Stomach (tissue), 9 donors: ENCODE measurements around the gene ARID5B. TPM values are rescaled to one million over a fixed set of nuclear protein-coding genes. Genes with fewer than 3 reads are reported as not detected.
"Not testable (repeated sequence)": the region's sequence is repeated elsewhere in the genome, so short reads cannot be mapped to it uniquely, and the experiment has no call there.

Source experiments
- DNase-seq, 2 donors: peaks; one replicate each; pipeline versions ENCODE4 v3.0.0 to v3.0.0-alpha.2; 2013 to 2019
- H3K27ac ChIP-seq, 5 donors: fragments of 200-600 bp in 4 of 5; sonication (generic) in 4 of 5; one replicate each; pipeline ENCODE4 v1.5.1; 2013 to 2019; ENCODE audit warnings: mild to moderate bottlenecking in 1 of 5, moderate library complexity in 1 of 5
- H3K27me3 ChIP-seq, 3 donors: fragments of 200-600 bp; sonication (generic); one replicate each; pipeline ENCODE4 v1.5.1; 2017 to 2019; ENCODE audit warnings: mixed run types in 1 of 3
- H3K36me3 ChIP-seq, 4 donors: fragments of 200-600 bp; sonication (generic); 1 replicate in 3 of 4; 2 replicates in 1 of 4; pipeline ENCODE4 v1.5.1; 2016 to 2019
- H3K4me1 ChIP-seq, 4 donors: fragments of 200-600 bp; sonication (generic); one replicate each; pipeline ENCODE4 v1.5.1; 2016 to 2019
- H3K4me3 ChIP-seq, 4 donors: fragments of 200-600 bp; sonication (generic) in 3 of 4; one replicate each; pipeline ENCODE4 v1.5.1; 2016 to 2019; ENCODE audit warnings: mild to moderate bottlenecking in 1 of 4
- H3K9me3 ChIP-seq, 4 donors: fragments of 200-600 bp; sonication (generic); one replicate each; pipeline ENCODE4 v1.5.1; 2016 to 2019
- CTCF ChIP-seq, 7 experiments: fragments of 450-650 bp in 4 of 7; fragments of 200-600 bp in 3 of 7; sonication (generic) in 3 of 7; IDR thresholded peaks; one replicate each; pipeline ENCODE4 v1.5.1; 2016 to 2019; ENCODE audit warnings: antibody characterized with exemption in 7 of 7, control low read depth in 2 of 7, mild to moderate bottlenecking in 1 of 7
- EP300 ChIP-seq: sonication (generic); formaldehyde crosslinking; IDR thresholded peaks from one replicate; pipeline ENCODE4 v1.6.1; 2017; ENCODE audit warnings: antibody characterized with exemption
- POLR2A ChIP-seq, 4 donors: fragments of 450-650 bp; IDR thresholded peaks; one replicate each; pipeline ENCODE4 v1.6.1; 2016; ENCODE audit warnings: antibody characterized with exemption in 4 of 4, control low read depth in 2 of 4, mild to moderate bottlenecking in 1 of 4, moderate library complexity in 1 of 4
- POLR2AphosphoS5 ChIP-seq, 3 donors: sonication (generic); formaldehyde crosslinking; IDR thresholded peaks; one replicate each; pipeline ENCODE4 v1.6.1; 2016; ENCODE audit warnings: antibody characterized with exemption in 3 of 3
- WGBS, 5 donors: extraction: QIAGEN DNeasy Blood & Tissue Kit in 3 of 5; methylation state at CpG; one replicate each; pipeline versions ENCODE4 v1.1.5 to v1.1.7; 2013 to 2018; 5-methylcytosine and 5-hydroxymethylcytosine counted together
- intact Hi-C: fragments of 100-400 bp; cut with DNase I; formaldehyde crosslinking; loops from one replicate; pipeline ENCODE4 v1.15.1; 2023; ENCODE audit warnings: low total_unique reads
- polyA plus RNA-seq, 3 donors: library from polyadenylated mRNA; stranded (reverse); fragments of 200-250 nt; gene quantifications; one replicate each; pipeline ENCODE4 v1.2.3, GENCODE V29; 2013
- total RNA-seq, 5 donors: library from RNA; depleted of rRNA; stranded (reverse); fragments of >200 nt; gene quantifications; one replicate each; pipeline versions ENCODE4 v1.1.0 to v1.2.3, GENCODE V29; 2014 to 2016
- donor health status: healthy with polysubstance abuse.
- donor health status: Bipolar disorder and iron deficiency.
- donor health status: healthy.

Gene ARID5B
- total and polyA plus RNA-seq, 8 donors, result 5.4 to 64.2 (median 11.9) TPM

DNA sequence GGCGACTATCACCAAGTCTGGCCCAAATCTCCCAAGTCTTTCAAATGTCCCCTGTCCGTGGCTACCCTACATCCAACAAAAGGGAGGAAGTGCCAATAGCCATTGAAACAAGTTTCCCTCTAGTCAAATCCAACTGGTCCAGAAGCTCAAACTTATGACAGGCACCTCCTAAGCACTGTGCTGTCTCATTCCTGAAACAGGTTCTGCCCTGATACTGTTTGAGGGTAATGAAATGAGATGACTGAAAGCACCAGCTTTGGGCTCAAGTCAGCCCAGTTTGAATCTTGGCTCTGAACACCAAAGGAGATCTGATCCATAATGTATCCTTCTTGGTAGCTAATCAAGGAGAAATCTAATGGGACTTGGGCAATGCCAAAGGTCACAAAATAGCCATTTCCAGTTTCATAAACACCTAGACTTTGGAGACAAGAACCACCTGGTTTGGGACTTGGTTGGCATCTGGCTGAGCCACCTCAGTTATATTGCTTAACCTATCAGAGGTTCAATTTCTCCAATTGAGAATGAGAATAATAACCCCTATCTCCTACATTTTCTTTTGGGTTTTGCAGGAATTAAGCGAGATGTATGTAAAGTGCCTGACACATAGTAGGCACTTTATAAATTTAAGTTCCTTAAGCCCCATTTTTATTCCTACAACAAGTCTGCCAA lies 34.7 kb upstream of the ARID5B start:
- H3K27ac ChIP-seq, result no peak overlapping the region
- DNase-seq, result no peak
- intact Hi-C loops, result no loop called here
- peaks cover 5 to 24% (median 18%) of the 10 kb centered on the region in 4 donors for H3K4me1 ChIP-seq
- H3K27me3 ChIP-seq, result no peaks in the 10 kb centered on the region
- no peaks in the 10 kb centered on the region for H3K9me3 ChIP-seq
- H3K4me3 ChIP-seq, result peak overlapping the region in 1 of 4 donors; percentile 44
- 89 to 97% (median 95%) methylated on average over 3 of the region's 3 CpGs for WGBS, 5 donors
- TF ChIP-seq EP300, result no peak
- no peak for TF ChIP-seq POLR2AphosphoS5 (IDR thresholded peaks at IDR 0.05)
- TF ChIP-seq CTCF (IDR thresholded peaks at IDR 0.05), result no peak
- no peak for TF ChIP-seq POLR2A (IDR thresholded peaks at IDR 0.05)
- H3K36me3 ChIP-seq, result no peaks in the 10 kb centered on the region

GRCh38 chr10:61867374-61867773 lies 34.1 kb upstream of the ARID5B start:
- H3K4me3 ChIP-seq, result peak overlapping the region; percentile 7 to 44 (median 36)
- H3K4me1 ChIP-seq, result peaks cover 5 to 24% (median 18%) of the 10 kb centered on the region in 4 donors
- H3K27ac ChIP-seq, result peak overlapping the region in 1 of 5 donors; percentile 49
- H3K36me3 ChIP-seq, H3K9me3 ChIP-seq, H3K27me3 ChIP-seq, intact Hi-C loops: not testable (repeated sequence)
- DNase-seq, result peak in 1 of 2 donors; percentile 27
- 73 to 88% (median 78%) methylated on average over 15 to 22 of the region's 22 CpGs for WGBS, 5 donors

- peak overlapping the region; percentile 7 to 44 (median 36) for H3K4me3 ChIP-seq
- peak in 1 of 2 donors; percentile 59 for DNase-seq
Measured at GRCh38 chr10:61867817-61868216, 33.7 kb upstream of the ARID5B start.

GRCh38 chr10:61869041-61869675 lies 32.3 kb upstream of the ARID5B start:
- H3K4me3 ChIP-seq, result peak overlapping the region in 3 of 4 donors; percentile 5 to 22 (median 20)
- H3K9me3 ChIP-seq, result no peaks in the 10 kb centered on the region
- intact Hi-C loops, result no loop called here
- no peak for DNase-seq
- peaks cover 5 to 32% (median 19%) of the 10 kb centered on the region in 4 donors for H3K4me1 ChIP-seq
- H3K27ac ChIP-seq, result peak overlapping the region; percentile 27 to 76 (median 58)
- no peaks in the 10 kb centered on the region for H3K36me3 ChIP-seq
- H3K27me3 ChIP-seq, result no peaks in the 10 kb centered on the region
- WGBS, 5 donors, result 84 to 94% (median 90%) methylated on average over 8 of the region's 8 CpGs
- TF ChIP-seq POLR2A (IDR thresholded peaks at IDR 0.05) (no peak), POLR2AphosphoS5 (IDR thresholded peaks at IDR 0.05) (no peak), EP300 (no peak), CTCF (IDR thresholded peaks at IDR 0.05) (no peak)

More at GRCh38 chr10:61867817-61868216, 33.7 kb upstream of the ARID5B start:
- WGBS, 5 donors, result 38 to 87% (median 78%) methylated on average over 1 to 21 of the region's 25 CpGs
- intact Hi-C loops, H3K9me3 ChIP-seq, H3K36me3 ChIP-seq, H3K27me3 ChIP-seq: not testable (repeated sequence)
- H3K27ac ChIP-seq, result peak overlapping the region in 1 of 5 donors; percentile 49
- peaks cover 5 to 24% (median 18%) of the 10 kb centered on the region in 4 donors for H3K4me1 ChIP-seq

DNA sequence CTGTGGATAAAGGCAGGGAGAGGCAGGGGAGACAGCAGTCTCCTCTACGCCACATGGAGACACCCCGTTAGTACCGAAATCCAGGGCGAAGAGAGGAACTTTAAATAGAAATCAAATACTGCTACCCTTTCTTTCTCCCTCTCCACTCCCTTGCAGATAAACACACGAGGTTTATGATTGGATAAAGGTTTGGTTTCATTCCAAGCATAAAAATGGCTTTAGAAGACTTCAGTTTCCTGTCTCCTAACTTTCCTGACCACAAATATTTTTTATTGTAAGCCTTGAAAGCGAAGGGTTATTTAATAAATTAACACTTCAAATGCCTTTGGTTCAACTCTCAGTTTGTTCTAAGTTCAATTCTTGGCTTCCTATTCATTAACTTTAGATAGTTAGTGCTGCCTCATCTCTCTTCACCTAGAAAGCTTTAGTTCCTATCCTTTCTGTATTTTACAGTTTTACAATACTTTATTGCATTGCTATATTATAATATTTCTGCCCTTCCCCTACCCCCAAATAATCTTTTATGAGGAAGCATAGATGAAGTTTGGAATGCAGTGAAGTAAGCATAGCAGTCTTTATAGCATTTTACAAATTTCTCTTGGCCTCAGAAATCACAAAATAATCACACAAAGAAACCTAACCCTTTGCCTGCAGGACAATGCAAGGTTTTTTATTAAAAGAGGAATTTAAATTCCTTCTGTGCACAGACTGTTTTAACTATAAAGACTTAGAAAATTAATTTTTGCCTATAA lies 31.5 kb upstream of the ARID5B start:
- 10 to 21% (median 13%) methylated on average over 6 of the region's 6 CpGs for WGBS, 5 donors
- intact Hi-C loops, result no loop called here
- Histone ChIP-seq H3K9me3 (no peaks in the 10 kb centered on the region), H3K27me3 (no peaks in the 10 kb centered on the region), H3K36me3 (no peaks in the 10 kb centered on the region), H3K4me3 (peak overlapping the region in 3 of 4 donors; percentile 5 to 22 (median 20)), H3K27ac (peak overlapping the region; percentile 27 to 63 (median 57)), H3K4me1 (peaks cover 5 to 34% (median 19%) of the 10 kb centered on the region in 4 donors)
- no peak for TF ChIP-seq POLR2AphosphoS5 (IDR thresholded peaks at IDR 0.05)
- TF ChIP-seq CTCF (IDR thresholded peaks at IDR 0.05), result no peak
- TF ChIP-seq POLR2A (IDR thresholded peaks at IDR 0.05), result no peak
- no peak for TF ChIP-seq EP300
- peak in 1 of 2 donors; percentile 34 for DNase-seq
